ENCODE measurements around the gene LGI1. TPM values are rescaled to one million over a fixed set of nuclear protein-coding genes. Genes with fewer than 3 reads are reported as not detected.

Gene LGI1
- total RNA-seq, 1 donor from 2014 or later, result not detected

GRCh38 chr10:93754761-93755160, 3.0 kb upstream of the LGI1 start:
- ATAC-seq (no peak), DNase-seq (no peak)
- Histone ChIP-seq H3K27me3 (ENCODE audit: low read depth) (no peaks in the 10 kb centered on the region), H3K4me1 (peaks cover 7% of the 10 kb centered on the region), H3K27ac (no peak overlapping the region), H3K9me3 (no peaks in the 10 kb centered on the region), H3K4me3 (no peak overlapping the region), H3K36me3 (no peaks in the 10 kb centered on the region)
- no peak for TF ChIP-seq CTCF (IDR thresholded peaks at IDR 0.05)
- intact Hi-C loops (cut with DNase I), result no loop called here

GRCh38 chr10:93755443-93756116, 2.2 kb upstream of the LGI1 start:
- ATAC-seq, result peak in 1 of 2 donors; percentile 16
- H3K9me3 ChIP-seq, result no peaks in the 10 kb centered on the region
- intact Hi-C loops (cut with DNase I), result no loop called here
- no peak overlapping the region for H3K4me3 ChIP-seq
- H3K36me3 ChIP-seq, result no peaks in the 10 kb centered on the region
- H3K27ac ChIP-seq, result no peak overlapping the region
- DNase-seq, result no peak
- TF ChIP-seq CTCF (IDR thresholded peaks at IDR 0.05), result no peak
- H3K4me1 ChIP-seq, result peaks cover 7% of the 10 kb centered on the region
- no peaks in the 10 kb centered on the region for H3K27me3 ChIP-seq (ENCODE audit: low read depth)

DNA sequence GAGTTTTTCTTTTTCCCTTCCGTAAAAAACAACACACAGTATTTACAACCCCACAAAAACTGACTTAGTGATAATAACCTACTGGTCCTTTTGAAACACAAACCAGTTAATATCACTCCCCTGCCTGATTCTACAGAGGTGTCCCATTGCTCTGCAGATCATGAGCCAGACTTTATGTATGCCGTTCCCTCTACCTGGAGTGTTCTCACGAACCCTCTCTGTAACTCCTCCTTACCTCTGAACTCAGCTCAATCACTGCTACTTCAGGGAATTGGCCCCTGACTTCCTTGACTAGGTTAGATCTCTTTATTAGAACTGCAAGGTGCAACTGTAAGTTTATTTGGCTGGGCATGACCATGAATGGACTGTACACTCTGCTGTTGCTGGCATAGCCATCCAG, 1.6 kb upstream of the LGI1 start:
- no peaks in the 10 kb centered on the region for H3K36me3 ChIP-seq
- intact Hi-C loops (cut with DNase I), result no loop called here
- no peak for TF ChIP-seq CTCF (IDR thresholded peaks at IDR 0.05)
- DNase-seq, result no peak
- H3K4me1 ChIP-seq, result peaks cover 7% of the 10 kb centered on the region
- peak in 1 of 2 donors; percentile 56 for ATAC-seq
- no peak overlapping the region for H3K27ac ChIP-seq
- H3K27me3 ChIP-seq (ENCODE audit: low read depth), result no peaks in the 10 kb centered on the region
- H3K4me3 ChIP-seq, result no peak overlapping the region
- no peaks in the 10 kb centered on the region for H3K9me3 ChIP-seq

- DNase-seq (no peak), ATAC-seq (no peak)
- intact Hi-C loops (cut with DNase I), result no loop called here
- Histone ChIP-seq H3K27ac (no peak overlapping the region), H3K4me3 (no peak overlapping the region), H3K4me1 (peaks cover 1% of the 10 kb centered on the region), H3K36me3 (no peaks in the 10 kb centered on the region), H3K9me3 (no peaks in the 10 kb centered on the region), H3K27me3 (ENCODE audit: low read depth) (no peaks in the 10 kb centered on the region)
- TF ChIP-seq CTCF (IDR thresholded peaks at IDR 0.05), result no peak
Observed at GRCh38 chr10:93757136-93757535, 600 bp upstream of the LGI1 start.

- H3K27me3 ChIP-seq (ENCODE audit: low read depth), result no peaks in the 10 kb centered on the region
Observed at GRCh38 chr10:93758508-93758885, 761 bp downstream of the LGI1 start.

More at GRCh38 chr10:93758508-93758885, 761 bp downstream of the LGI1 start:
- TF ChIP-seq CTCF (IDR thresholded peaks at IDR 0.05), result no peak
- no peaks in the 10 kb centered on the region for H3K9me3 ChIP-seq
- DNase-seq, result no peak
- no peaks in the 10 kb centered on the region for H3K36me3 ChIP-seq
- no peak overlapping the region for H3K27ac ChIP-seq
- intact Hi-C loops (cut with DNase I), result no loop called here
- no peaks in the 10 kb centered on the region for H3K4me1 ChIP-seq
- H3K4me3 ChIP-seq, result no peak overlapping the region
- ATAC-seq, result no peak
